IMR-90 (cell line): Measurements from ENCODE around the gene KLHL14.
"Not testable (repeated sequence)": the region's sequence is repeated elsewhere in the genome, so short reads cannot be mapped to it uniquely, and the experiment has no call there.

Source experiments
- CEBPB ChIP-seq: IDR thresholded peaks from 2 replicates; pipeline ENCODE4 v1.6.1; 2012; ENCODE audit warnings: low read depth, low read length, improper control_type of control experiment
- CHD1 ChIP-seq: IDR thresholded peaks from 2 replicates; pipeline ENCODE4 v1.6.1; 2012; ENCODE audit warnings: low read depth, low read length, improper control_type of control experiment
- MAZ ChIP-seq: IDR thresholded peaks from 2 replicates; pipeline ENCODE4 v1.6.1; 2012; ENCODE audit warnings: low read depth, mild to moderate bottlenecking, low read length, improper control_type of control experiment, moderate library complexity, borderline replicate concordance
- POLR2A ChIP-seq: IDR thresholded peaks from 2 replicates; pipeline ENCODE4 v1.6.1; 2012; ENCODE audit warnings: mild to moderate bottlenecking, low read depth, low read length
- RAD21 ChIP-seq: IDR thresholded peaks from 2 replicates; pipeline ENCODE4 v1.6.1; 2012; ENCODE audit warnings: low read length, improper control_type of control experiment
- RCOR1 ChIP-seq: IDR thresholded peaks from 2 replicates; pipeline ENCODE4 v1.6.1; 2012; ENCODE audit warnings: mild to moderate bottlenecking, low read length, improper control_type of control experiment; ENCODE audit not compliant: insufficient replicate concordance
- RFX5 ChIP-seq: IDR thresholded peaks from 2 replicates; pipeline ENCODE4 v1.8.0; 2012; ENCODE audit warnings: low read depth, mild to moderate bottlenecking, low read length, moderate library complexity
- SMC3 ChIP-seq: fragments of 150-350 bp; IDR thresholded peaks from 2 replicates; pipeline ENCODE4 v1.6.1; 2016; ENCODE audit warnings: low read depth, mild to moderate bottlenecking, antibody characterized with exemption, low read length, moderate library complexity
- TF ChIP-seq, protein P1 (sequence below): conservative IDR thresholded peaks from 2 replicates; pipeline ENCODE4 v1.5.1; 2012; ENCODE audit warnings: mild to moderate bottlenecking, low read depth, low read length, improper control_type of control experiment
- TF ChIP-seq, protein P2 (sequence below): fragments of 150-350 bp; IDR thresholded peaks from 2 replicates; pipeline ENCODE4 v1.6.1; 2017; ENCODE audit warnings: mild to moderate bottlenecking, antibody characterized with exemption, low read length, low read depth
- TF ChIP-seq, protein P3 (sequence below): fragments of 150-350 bp; IDR thresholded peaks from 2 replicates; pipeline ENCODE4 v1.6.1; 2016; ENCODE audit warnings: low read depth, mild to moderate bottlenecking, low read length, moderate library complexity, borderline replicate concordance

DNA sequence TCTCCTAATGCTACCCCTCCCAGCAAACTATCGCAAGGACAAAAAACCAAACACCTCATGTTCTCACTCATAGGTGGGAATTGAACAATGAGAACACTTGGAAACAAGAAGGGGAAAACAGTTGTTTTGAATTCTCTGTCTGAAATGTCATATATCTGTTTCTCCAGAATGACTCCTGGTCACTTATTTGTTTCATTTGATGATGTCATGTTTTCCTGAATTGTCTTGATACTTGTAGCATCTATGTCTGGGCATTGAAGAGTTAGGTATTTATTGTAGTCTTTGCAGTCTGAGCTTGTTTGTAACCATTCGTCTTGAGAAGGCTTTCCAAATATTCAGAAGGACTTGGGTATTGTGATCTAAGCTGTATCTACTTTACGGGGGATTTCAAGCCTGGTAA is 118.3 kb downstream of the KLHL14 start:
- not testable (repeated sequence) for TF ChIP-seq POLR2A, CEBPB, RFX5, CHD1, RCOR1, SMC3, RAD21, MAZ
- TF ChIP-seq, protein P1, sequence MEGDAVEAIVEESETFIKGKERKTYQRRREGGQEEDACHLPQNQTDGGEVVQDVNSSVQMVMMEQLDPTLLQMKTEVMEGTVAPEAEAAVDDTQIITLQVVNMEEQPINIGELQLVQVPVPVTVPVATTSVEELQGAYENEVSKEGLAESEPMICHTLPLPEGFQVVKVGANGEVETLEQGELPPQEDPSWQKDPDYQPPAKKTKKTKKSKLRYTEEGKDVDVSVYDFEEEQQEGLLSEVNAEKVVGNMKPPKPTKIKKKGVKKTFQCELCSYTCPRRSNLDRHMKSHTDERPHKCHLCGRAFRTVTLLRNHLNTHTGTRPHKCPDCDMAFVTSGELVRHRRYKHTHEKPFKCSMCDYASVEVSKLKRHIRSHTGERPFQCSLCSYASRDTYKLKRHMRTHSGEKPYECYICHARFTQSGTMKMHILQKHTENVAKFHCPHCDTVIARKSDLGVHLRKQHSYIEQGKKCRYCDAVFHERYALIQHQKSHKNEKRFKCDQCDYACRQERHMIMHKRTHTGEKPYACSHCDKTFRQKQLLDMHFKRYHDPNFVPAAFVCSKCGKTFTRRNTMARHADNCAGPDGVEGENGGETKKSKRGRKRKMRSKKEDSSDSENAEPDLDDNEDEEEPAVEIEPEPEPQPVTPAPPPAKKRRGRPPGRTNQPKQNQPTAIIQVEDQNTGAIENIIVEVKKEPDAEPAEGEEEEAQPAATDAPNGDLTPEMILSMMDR, result not testable (repeated sequence)
- TF ChIP-seq, protein P2, sequence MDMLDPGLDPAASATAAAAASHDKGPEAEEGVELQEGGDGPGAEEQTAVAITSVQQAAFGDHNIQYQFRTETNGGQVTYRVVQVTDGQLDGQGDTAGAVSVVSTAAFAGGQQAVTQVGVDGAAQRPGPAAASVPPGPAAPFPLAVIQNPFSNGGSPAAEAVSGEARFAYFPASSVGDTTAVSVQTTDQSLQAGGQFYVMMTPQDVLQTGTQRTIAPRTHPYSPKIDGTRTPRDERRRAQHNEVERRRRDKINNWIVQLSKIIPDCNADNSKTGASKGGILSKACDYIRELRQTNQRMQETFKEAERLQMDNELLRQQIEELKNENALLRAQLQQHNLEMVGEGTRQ, result not testable (repeated sequence)
- TF ChIP-seq, protein P3, sequence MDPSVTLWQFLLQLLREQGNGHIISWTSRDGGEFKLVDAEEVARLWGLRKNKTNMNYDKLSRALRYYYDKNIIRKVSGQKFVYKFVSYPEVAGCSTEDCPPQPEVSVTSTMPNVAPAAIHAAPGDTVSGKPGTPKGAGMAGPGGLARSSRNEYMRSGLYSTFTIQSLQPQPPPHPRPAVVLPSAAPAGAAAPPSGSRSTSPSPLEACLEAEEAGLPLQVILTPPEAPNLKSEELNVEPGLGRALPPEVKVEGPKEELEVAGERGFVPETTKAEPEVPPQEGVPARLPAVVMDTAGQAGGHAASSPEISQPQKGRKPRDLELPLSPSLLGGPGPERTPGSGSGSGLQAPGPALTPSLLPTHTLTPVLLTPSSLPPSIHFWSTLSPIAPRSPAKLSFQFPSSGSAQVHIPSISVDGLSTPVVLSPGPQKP, result not testable (repeated sequence)
